ENCODE data around the gene LRFN4.

The LRFN4 gene

DNA sequence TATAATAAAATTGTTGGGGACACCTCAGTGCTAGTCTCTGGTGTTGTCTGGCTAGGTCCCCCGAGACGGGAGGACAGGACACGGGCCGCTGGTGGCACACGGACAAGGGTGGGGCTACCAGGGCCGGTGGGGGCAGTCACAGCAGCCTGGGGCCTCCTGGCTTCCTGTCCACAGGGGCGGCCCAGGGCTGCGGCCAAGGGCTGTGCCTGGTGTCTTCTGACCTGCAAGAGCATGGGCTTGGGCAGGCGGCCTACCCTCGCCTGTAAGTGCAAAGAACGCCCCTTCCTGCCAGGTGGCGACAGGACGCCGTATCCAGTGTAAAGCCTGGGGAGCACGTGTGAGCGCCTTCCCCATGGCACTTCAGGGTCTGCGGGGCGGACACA lies 3.6 kb downstream of the LRFN4 start:
- Histone ChIP-seq H3K4me2 (ENCODE audit: low read length) (no peak overlapping the region), H3K4me1 (no peaks in the 10 kb centered on the region), H3K9ac (no peak overlapping the region), H3K4me3 (ENCODE audit: low read depth, low read length) (no peak overlapping the region), H3K27ac (no peak overlapping the region), H3K36me3 (ENCODE audit: control insufficient read depth, insufficient read depth, low read length) (no peaks in the 10 kb centered on the region), H3K79me2 (no peaks in the 10 kb centered on the region), H2AFZ (no peak overlapping the region), H3K9me3 (ENCODE audit: control insufficient read depth, low read length) (no peaks in the 10 kb centered on the region), H3K27me3 (ENCODE audit: control insufficient read depth, insufficient read depth, low read length) (no peaks in the 10 kb centered on the region)
- TF ChIP-seq, protein P1, sequence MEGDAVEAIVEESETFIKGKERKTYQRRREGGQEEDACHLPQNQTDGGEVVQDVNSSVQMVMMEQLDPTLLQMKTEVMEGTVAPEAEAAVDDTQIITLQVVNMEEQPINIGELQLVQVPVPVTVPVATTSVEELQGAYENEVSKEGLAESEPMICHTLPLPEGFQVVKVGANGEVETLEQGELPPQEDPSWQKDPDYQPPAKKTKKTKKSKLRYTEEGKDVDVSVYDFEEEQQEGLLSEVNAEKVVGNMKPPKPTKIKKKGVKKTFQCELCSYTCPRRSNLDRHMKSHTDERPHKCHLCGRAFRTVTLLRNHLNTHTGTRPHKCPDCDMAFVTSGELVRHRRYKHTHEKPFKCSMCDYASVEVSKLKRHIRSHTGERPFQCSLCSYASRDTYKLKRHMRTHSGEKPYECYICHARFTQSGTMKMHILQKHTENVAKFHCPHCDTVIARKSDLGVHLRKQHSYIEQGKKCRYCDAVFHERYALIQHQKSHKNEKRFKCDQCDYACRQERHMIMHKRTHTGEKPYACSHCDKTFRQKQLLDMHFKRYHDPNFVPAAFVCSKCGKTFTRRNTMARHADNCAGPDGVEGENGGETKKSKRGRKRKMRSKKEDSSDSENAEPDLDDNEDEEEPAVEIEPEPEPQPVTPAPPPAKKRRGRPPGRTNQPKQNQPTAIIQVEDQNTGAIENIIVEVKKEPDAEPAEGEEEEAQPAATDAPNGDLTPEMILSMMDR (IDR thresholded peaks at IDR 0.05) = no peak

DNA sequence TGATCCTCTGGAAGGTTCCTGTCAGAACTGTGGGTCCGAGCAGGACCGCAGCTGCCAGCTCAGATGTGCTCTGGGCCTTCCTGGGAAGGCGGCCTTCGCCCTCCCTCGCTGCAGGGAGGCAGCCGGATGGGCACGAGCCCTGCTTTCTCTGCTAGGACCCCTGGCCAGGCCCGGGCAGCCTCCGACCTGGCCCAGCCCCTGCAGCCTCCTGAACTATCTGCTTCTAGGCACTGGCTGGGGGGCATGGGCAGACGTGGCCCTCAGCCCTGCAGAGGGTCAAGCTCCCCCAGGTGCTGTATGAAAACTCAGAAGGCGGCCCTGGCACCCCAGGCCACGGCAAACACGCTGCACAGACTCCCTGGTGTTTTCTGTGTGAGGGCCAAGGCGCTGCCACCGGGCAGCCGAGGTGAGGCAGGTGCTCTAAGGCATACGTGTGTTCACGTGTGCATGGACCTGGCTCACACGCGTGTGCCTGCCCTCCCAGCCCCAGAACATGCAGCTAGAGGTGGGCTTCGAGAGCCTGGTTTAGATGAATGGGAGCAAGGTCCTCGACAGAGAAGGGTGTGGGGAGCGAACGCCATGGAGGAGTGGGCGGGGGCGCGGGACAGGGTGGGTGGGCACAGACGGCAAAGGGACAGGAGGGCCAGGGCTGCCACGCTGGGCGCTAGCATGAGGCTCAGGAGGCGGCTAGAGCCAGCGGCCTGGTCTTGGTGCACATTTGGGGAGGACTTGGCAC lies 4.3 kb downstream of the LRFN4 start:
- Histone ChIP-seq H3K27me3 (ENCODE audit: control insufficient read depth, insufficient read depth, low read length) (no peaks in the 10 kb centered on the region), H3K9ac (no peak overlapping the region), H3K27ac (no peak overlapping the region), H3K36me3 (ENCODE audit: control insufficient read depth, insufficient read depth, low read length) (no peaks in the 10 kb centered on the region), H3K4me1 (no peaks in the 10 kb centered on the region), H3K9me3 (ENCODE audit: control insufficient read depth, low read length) (no peaks in the 10 kb centered on the region), H3K4me2 (ENCODE audit: low read length) (no peak overlapping the region), H3K4me3 (ENCODE audit: low read depth, low read length) (no peak overlapping the region), H2AFZ (no peak overlapping the region), H3K79me2 (no peaks in the 10 kb centered on the region)
- TF ChIP-seq, protein P1 (IDR thresholded peaks at IDR 0.05) = no peak

DNA sequence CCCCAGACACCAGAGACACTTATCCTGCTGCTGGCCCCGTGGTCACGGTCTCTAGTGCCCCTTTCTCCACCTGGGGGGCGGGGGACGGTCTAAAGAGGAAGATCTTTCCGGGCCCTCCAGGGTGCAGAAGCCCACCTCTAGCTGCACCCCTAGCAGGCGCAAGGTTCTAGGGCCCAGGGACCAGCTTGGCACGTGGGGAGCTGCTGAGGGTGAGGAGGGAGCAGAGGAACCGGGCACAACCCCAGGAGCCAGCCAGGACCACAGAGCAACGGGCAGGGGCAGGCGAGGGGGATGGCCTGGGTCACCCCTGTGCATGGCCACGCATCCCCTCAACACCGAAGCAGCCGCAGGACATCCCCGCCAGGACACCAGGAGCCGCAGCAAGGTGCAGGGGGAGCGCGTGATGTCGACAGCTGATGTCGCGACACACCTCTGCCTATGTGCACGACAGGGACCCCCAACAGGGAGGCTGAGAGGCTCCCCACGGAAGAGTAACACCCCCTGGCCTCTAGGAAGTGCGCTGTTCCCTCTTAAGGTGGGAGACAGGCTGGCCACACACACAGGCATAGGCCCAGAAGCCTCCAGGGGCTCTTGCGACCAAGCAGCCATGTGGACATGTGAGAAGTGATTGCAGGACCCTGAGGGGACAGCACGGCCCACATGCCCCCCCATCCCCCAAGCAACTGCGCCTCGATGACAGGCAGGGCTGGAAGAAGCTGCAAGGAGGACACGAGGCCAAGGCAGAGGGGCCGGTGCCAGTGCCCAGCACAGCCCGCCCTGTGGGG lies 5.1 kb downstream of the LRFN4 start:
- TF ChIP-seq, protein P1 (IDR thresholded peaks at IDR 0.05) = no peak
- Histone ChIP-seq H3K4me2 (ENCODE audit: low read length) (no peak overlapping the region), H3K4me3 (ENCODE audit: low read depth, low read length) (no peak overlapping the region), H3K27me3 (ENCODE audit: control insufficient read depth, insufficient read depth, low read length) (no peaks in the 10 kb centered on the region), H3K9ac (no peak overlapping the region), H3K79me2 (no peaks in the 10 kb centered on the region), H3K4me1 (no peaks in the 10 kb centered on the region), H2AFZ (no peak overlapping the region), H3K27ac (no peak overlapping the region), H3K9me3 (ENCODE audit: control insufficient read depth, low read length) (no peaks in the 10 kb centered on the region), H3K36me3 (ENCODE audit: control insufficient read depth, insufficient read depth, low read length) (no peaks in the 10 kb centered on the region)

DNA sequence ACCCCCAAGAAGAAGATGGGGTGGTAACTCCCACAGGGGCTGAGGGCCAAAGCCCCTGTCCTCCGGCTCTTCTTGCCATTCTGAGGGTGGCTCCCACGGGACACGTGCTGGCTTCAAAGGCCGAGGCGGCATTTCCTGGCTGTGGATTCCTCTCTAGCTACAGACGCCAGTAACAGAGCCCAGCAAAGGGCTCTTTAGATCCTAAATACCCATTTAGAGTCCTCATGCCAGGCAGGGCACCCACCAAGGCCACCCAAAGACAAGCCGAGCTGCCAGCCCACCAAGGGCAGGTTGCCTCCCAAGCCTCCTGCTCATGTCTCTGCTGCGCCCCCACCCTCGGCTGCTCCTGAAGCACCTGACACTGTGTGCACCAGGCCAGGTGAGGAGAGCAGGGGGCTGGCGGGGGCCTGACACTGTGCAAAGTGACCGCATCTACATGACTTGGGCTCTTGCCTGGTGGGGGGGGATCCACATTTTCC lies 5.7 kb downstream of the LRFN4 start:
- no peak overlapping the region for H3K27ac ChIP-seq
- no peak overlapping the region for H3K4me2 ChIP-seq (ENCODE audit: low read length)
- H3K27me3 ChIP-seq (ENCODE audit: control insufficient read depth, insufficient read depth, low read length) = no peaks in the 10 kb centered on the region
- H3K9me3 ChIP-seq (ENCODE audit: control insufficient read depth, low read length) = no peaks in the 10 kb centered on the region
- H3K4me1 ChIP-seq = no peaks in the 10 kb centered on the region
- H3K4me3 ChIP-seq (ENCODE audit: low read depth, low read length) = no peak overlapping the region
- H3K36me3 ChIP-seq (ENCODE audit: control insufficient read depth, insufficient read depth, low read length) = no peaks in the 10 kb centered on the region
- no peak overlapping the region for H3K9ac ChIP-seq
- no peak overlapping the region for H2AFZ ChIP-seq
- no peaks in the 10 kb centered on the region for H3K79me2 ChIP-seq
- TF ChIP-seq, protein P1 (IDR thresholded peaks at IDR 0.05) = no peak
